Neural cell (in vitro differentiated cells): Measurements from ENCODE around the gene P2RY11.

Experiments used
- EP300 ChIP-seq: fragments of 450-650 bp; conservative IDR thresholded peaks from 2 replicates; pipeline ENCODE4 v1.6.1; 2014; ENCODE audit warnings: antibody characterized with exemption, mild to moderate bottlenecking, moderate library complexity; ENCODE audit not compliant: poor library complexity, severe bottlenecking
- EZH2 ChIP-seq: fragments of 200-600, 300-800 bp; shearing (Covaris generic), sonication (generic); IDR thresholded peaks from 2 replicates; pipeline ENCODE4 v1.6.1; 2014; ENCODE audit warnings: antibody characterized with exemption, low read length, borderline replicate concordance, mild to moderate bottlenecking; ENCODE audit not compliant: insufficient read depth, poor library complexity, severe bottlenecking
- MXI1 ChIP-seq: fragments of 450-650 bp; conservative IDR thresholded peaks from 2 replicates; pipeline ENCODE4 v1.6.1; 2014; ENCODE audit warnings: antibody characterized with exemption, mild to moderate bottlenecking; ENCODE audit not compliant: poor library complexity, severe bottlenecking
- POLR2AphosphoS5 ChIP-seq: IDR thresholded peaks from 2 replicates; pipeline ENCODE4 v1.6.1; 2012
- RAD21 ChIP-seq: fragments of 450-650 bp; conservative IDR thresholded peaks from 2 replicates; pipeline ENCODE4 v1.6.1; 2014; ENCODE audit warnings: antibody characterized with exemption, mild to moderate bottlenecking, moderate library complexity
- SMC3 ChIP-seq: fragments of 450-650 bp; conservative IDR thresholded peaks from 2 replicates; pipeline ENCODE4 v1.6.1; 2014; ENCODE audit warnings: antibody characterized with exemption, mild to moderate bottlenecking, moderate library complexity; ENCODE audit not compliant: poor library complexity
- TAF1 ChIP-seq: IDR thresholded peaks from 2 replicates; pipeline ENCODE4 v1.6.1; 2012; ENCODE audit warnings: low read depth
- TF ChIP-seq, protein P1 (sequence below): fragments of 450-650 bp; IDR thresholded peaks from 2 replicates; pipeline ENCODE4 v1.5.1; 2014; ENCODE audit warnings: antibody characterized with exemption, mild to moderate bottlenecking, moderate library complexity; ENCODE audit not compliant: poor library complexity, severe bottlenecking
- TF ChIP-seq, protein P2 (sequence below): IDR thresholded peaks from 2 replicates; pipeline ENCODE4 v1.6.1; 2012; ENCODE audit warnings: borderline replicate concordance

DNA sequence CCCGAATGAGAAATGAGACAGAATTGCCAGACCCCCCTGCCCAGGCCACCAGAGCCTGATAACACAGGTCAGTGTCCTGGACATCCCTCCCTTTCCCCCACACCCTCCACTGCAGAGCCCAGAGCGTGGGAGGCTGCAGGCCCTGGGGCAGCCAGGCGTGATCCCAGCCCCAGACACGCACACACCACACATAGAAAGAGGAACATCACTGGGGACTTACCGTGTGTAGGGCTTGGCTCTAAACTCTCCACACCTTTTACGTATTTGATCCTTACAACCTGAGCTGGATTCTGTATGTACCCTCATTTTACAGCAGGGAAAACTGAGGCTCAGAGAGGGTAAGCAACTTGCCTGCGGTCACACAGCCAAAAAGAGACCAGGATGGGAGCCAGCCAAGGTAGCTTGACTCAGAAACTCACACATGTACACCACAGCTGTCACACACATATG lies 8.7 kb upstream of the P2RY11 start:
- TF ChIP-seq, protein P1, sequence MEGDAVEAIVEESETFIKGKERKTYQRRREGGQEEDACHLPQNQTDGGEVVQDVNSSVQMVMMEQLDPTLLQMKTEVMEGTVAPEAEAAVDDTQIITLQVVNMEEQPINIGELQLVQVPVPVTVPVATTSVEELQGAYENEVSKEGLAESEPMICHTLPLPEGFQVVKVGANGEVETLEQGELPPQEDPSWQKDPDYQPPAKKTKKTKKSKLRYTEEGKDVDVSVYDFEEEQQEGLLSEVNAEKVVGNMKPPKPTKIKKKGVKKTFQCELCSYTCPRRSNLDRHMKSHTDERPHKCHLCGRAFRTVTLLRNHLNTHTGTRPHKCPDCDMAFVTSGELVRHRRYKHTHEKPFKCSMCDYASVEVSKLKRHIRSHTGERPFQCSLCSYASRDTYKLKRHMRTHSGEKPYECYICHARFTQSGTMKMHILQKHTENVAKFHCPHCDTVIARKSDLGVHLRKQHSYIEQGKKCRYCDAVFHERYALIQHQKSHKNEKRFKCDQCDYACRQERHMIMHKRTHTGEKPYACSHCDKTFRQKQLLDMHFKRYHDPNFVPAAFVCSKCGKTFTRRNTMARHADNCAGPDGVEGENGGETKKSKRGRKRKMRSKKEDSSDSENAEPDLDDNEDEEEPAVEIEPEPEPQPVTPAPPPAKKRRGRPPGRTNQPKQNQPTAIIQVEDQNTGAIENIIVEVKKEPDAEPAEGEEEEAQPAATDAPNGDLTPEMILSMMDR: no peak
- TF ChIP-seq POLR2AphosphoS5: no peak
- no peak for TF ChIP-seq EP300
- no peak for TF ChIP-seq RAD21
- TF ChIP-seq, protein P2, sequence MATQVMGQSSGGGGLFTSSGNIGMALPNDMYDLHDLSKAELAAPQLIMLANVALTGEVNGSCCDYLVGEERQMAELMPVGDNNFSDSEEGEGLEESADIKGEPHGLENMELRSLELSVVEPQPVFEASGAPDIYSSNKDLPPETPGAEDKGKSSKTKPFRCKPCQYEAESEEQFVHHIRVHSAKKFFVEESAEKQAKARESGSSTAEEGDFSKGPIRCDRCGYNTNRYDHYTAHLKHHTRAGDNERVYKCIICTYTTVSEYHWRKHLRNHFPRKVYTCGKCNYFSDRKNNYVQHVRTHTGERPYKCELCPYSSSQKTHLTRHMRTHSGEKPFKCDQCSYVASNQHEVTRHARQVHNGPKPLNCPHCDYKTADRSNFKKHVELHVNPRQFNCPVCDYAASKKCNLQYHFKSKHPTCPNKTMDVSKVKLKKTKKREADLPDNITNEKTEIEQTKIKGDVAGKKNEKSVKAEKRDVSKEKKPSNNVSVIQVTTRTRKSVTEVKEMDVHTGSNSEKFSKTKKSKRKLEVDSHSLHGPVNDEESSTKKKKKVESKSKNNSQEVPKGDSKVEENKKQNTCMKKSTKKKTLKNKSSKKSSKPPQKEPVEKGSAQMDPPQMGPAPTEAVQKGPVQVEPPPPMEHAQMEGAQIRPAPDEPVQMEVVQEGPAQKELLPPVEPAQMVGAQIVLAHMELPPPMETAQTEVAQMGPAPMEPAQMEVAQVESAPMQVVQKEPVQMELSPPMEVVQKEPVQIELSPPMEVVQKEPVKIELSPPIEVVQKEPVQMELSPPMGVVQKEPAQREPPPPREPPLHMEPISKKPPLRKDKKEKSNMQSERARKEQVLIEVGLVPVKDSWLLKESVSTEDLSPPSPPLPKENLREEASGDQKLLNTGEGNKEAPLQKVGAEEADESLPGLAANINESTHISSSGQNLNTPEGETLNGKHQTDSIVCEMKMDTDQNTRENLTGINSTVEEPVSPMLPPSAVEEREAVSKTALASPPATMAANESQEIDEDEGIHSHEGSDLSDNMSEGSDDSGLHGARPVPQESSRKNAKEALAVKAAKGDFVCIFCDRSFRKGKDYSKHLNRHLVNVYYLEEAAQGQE: no peak
- no peak for TF ChIP-seq EZH2
- TF ChIP-seq SMC3: no peak
- no peak for TF ChIP-seq TAF1
- no peak for TF ChIP-seq MXI1
